ENCODE measurements around the gene DENND1C. TPM values are rescaled to one million over a fixed set of nuclear protein-coding genes. Genes with fewer than 3 reads are reported as not detected.

DENND1C gene
- total and polyA plus RNA-seq, 9 of the 15 experiments (the other 6 are each of a cell fraction or from before 2014, with no cell fraction given) = 0.03 to 1.2 (median 0.32) TPM; not detected in 1

DNA sequence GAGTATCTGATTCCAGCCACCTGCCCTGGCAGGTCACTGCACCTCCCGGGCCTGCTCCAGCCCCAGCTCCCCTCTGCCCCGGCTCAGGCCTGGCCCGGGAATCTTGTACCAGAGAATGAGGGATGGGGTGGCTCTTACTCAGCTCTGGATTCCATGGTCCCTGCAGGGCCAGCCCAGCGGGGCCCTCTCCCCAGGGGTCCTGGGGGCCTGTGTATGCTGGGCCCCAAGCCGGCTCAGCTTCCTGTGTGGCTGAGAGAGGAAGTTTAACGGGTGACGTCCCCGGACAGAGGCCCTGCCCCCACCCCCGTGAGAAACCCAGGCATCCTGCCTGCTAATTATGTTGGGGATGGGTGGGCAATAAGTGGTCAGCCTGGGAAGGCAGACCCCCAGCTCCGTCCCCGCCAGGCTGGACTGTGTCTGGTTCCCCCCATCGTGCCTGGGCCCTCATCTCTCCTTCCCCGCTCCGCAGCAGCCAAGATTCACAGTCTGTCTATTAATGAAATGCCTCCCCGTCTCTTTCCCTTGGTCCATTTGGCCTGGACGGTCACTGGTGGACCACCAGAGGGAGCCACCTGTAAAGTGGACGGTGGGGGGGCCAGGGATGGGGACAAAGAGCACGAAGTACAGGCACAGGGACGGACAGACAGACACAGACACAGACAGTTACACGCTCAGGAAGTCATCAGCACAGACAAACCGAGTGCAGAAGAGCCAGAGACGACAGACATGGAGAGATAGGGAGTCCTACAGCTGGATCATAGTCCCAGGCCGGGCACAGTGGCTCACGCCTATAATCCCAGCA, at the start of gene DENND1C (continued):
- TF ChIP-seq HDAC3 (IDR thresholded peaks at IDR 0.05; ENCODE audit: borderline replicate concordance, partially characterized antibody) = no peak
- no peak for TF ChIP-seq DNMT1 (IDR thresholded peaks at IDR 0.05)
- no peak for TF ChIP-seq ARHGAP35 (IDR thresholded peaks at IDR 0.05; ENCODE audit: partially characterized antibody)
- TF ChIP-seq ASH1L (IDR thresholded peaks at IDR 0.05; ENCODE audit: borderline replicate concordance, low read depth, partially characterized antibody) = no peak
- TF ChIP-seq ZNF780A (CRISPR knock-in tag; IDR thresholded peaks at IDR 0.05) = no peak
- no peak for TF ChIP-seq FOS (IDR thresholded peaks at IDR 0.05; ENCODE audit: extremely low read depth, insufficient read length)
- TF ChIP-seq, protein P1, sequence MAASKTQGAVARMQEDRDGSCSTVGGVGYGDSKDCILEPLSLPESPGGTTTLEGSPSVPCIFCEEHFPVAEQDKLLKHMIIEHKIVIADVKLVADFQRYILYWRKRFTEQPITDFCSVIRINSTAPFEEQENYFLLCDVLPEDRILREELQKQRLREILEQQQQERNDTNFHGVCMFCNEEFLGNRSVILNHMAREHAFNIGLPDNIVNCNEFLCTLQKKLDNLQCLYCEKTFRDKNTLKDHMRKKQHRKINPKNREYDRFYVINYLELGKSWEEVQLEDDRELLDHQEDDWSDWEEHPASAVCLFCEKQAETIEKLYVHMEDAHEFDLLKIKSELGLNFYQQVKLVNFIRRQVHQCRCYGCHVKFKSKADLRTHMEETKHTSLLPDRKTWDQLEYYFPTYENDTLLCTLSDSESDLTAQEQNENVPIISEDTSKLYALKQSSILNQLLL (CRISPR knock-in tag; IDR thresholded peaks at IDR 0.05; ENCODE audit: borderline replicate concordance) = no peak
- TF ChIP-seq ZC3H4 (CRISPR knock-in tag; IDR thresholded peaks at IDR 0.05; ENCODE audit: borderline replicate concordance) = no peak
- no peak for TF ChIP-seq MED1 (CRISPR knock-in tag; IDR thresholded peaks at IDR 0.05; ENCODE audit: borderline replicate concordance)
- TF ChIP-seq ATF7 (IDR thresholded peaks at IDR 0.05) = peak; percentile 50
- TF ChIP-seq SIX5 (IDR thresholded peaks at IDR 0.05; ENCODE audit: borderline replicate concordance in 1 of 2, insufficient read depth in 1 of 2, low read depth in 1 of 2, low read length in 2 of 2) = no peak
- TF ChIP-seq HNRNPK (IDR thresholded peaks at IDR 0.05; ENCODE audit: low read depth, low read length, poor library complexity, severe bottlenecking) = no peak
- no peak for TF ChIP-seq PCBP2 (IDR thresholded peaks at IDR 0.05; ENCODE audit: low read depth, low read length, poor library complexity, severe bottlenecking)
- TF ChIP-seq STAT5A (IDR thresholded peaks at IDR 0.05; ENCODE audit: borderline replicate concordance, low read length) = no peak
- no peak for TF ChIP-seq MAFK (IDR thresholded peaks at IDR 0.05; ENCODE audit: low read length)
- no peak for TF ChIP-seq BRF1 (IDR thresholded peaks at IDR 0.05; ENCODE audit: borderline replicate concordance, extremely low read depth, insufficient read length)
- no peak for TF ChIP-seq ZFP1 (CRISPR knock-in tag; IDR thresholded peaks at IDR 0.05)
- no peak for TF ChIP-seq ZBTB8A (IDR thresholded peaks at IDR 0.05; ENCODE audit: partially characterized antibody)
- TF ChIP-seq CBX2 (IDR thresholded peaks at IDR 0.05; ENCODE audit: insufficient read depth, low read length, poor library complexity, severe bottlenecking) = no peak
- no peak for TF ChIP-seq CCNT2 (IDR thresholded peaks at IDR 0.05; ENCODE audit: borderline replicate concordance, extremely low read depth, insufficient read length, low read depth, low read length)
- TF ChIP-seq, protein P2, sequence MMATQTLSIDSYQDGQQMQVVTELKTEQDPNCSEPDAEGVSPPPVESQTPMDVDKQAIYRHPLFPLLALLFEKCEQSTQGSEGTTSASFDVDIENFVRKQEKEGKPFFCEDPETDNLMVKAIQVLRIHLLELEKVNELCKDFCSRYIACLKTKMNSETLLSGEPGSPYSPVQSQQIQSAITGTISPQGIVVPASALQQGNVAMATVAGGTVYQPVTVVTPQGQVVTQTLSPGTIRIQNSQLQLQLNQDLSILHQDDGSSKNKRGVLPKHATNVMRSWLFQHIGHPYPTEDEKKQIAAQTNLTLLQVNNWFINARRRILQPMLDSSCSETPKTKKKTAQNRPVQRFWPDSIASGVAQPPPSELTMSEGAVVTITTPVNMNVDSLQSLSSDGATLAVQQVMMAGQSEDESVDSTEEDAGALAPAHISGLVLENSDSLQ (IDR thresholded peaks at IDR 0.05) = 0 out of 2 replicates have a peak, but pooled peaks have one; percentile 4
- TF ChIP-seq ERF (CRISPR knock-in tag; IDR thresholded peaks at IDR 0.05) = no peak
- no peak for TF ChIP-seq ZNF507 (tag; conservative IDR thresholded peaks at IDR 0.05)
- no peak for TF ChIP-seq NFIX (CRISPR knock-in tag; IDR thresholded peaks at IDR 0.05; ENCODE audit: low read depth)
- TF ChIP-seq IFI16 (CRISPR knock-in tag; IDR thresholded peaks at IDR 0.05) = no peak
- TF ChIP-seq LARP7 (IDR thresholded peaks at IDR 0.05) = no peak
- no peak for TF ChIP-seq SREBF1 (IDR thresholded peaks at IDR 0.05; ENCODE audit: borderline replicate concordance, low read depth, low read length)
- TF ChIP-seq ZNF79 (CRISPR knock-in tag; IDR thresholded peaks at IDR 0.05; ENCODE audit: low read depth) = no peak

All from K562 (cell line).